ENCODE measurements around the gene NDUFA3. TPM values are rescaled to one million over a fixed set of nuclear protein-coding genes. Genes with fewer than 3 reads are reported as not detected.
"Not testable (repeated sequence)": the region's sequence is repeated elsewhere in the genome, so short reads cannot be mapped to it uniquely, and the experiment has no call there.

Gene NDUFA3
- total RNA-seq, 6 donors from 2014 or later, result 11.5 to 127 (median 49.5) TPM

DNA sequence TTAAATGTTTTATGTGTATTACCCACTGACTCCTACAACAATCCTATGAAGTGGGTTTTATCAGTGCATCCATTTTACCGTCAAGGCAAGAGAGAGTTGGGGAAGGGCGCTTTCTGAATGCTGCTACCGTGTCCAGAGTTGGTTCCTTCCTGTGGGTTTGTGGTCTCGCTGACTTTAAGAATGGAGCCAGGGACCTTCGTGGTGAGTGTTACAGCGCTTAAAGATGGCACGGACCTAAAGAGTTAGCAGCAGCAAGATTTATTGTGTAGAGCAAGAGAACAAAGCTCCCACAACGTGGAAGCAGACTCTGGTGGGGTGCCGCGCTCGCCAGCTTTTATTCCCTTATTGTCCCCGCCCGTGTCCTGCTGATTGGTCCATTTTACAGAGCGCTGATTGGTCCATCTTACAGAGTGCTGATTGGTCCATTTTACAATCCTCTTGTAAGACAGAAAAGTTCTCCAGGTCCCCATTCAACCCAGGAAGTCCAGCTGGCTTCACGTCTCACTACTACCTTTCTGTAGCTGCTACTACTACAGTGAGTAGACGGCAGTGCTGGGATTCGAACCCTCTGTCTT lies 8.1 kb upstream of the NDUFA3 start:
- ATAC-seq (ENCODE audit: low FRiP score in 2 of 2) (no peak), DNase-seq (no peak)
- TF ChIP-seq, protein P1, sequence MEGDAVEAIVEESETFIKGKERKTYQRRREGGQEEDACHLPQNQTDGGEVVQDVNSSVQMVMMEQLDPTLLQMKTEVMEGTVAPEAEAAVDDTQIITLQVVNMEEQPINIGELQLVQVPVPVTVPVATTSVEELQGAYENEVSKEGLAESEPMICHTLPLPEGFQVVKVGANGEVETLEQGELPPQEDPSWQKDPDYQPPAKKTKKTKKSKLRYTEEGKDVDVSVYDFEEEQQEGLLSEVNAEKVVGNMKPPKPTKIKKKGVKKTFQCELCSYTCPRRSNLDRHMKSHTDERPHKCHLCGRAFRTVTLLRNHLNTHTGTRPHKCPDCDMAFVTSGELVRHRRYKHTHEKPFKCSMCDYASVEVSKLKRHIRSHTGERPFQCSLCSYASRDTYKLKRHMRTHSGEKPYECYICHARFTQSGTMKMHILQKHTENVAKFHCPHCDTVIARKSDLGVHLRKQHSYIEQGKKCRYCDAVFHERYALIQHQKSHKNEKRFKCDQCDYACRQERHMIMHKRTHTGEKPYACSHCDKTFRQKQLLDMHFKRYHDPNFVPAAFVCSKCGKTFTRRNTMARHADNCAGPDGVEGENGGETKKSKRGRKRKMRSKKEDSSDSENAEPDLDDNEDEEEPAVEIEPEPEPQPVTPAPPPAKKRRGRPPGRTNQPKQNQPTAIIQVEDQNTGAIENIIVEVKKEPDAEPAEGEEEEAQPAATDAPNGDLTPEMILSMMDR (IDR thresholded peaks at IDR 0.05), result no peak
- TF ChIP-seq POLR2A (IDR thresholded peaks at IDR 0.05) (no peak), POLR2AphosphoS5 (IDR thresholded peaks at IDR 0.05) (no peak), EP300 (IDR thresholded peaks at IDR 0.05) (no peak)
- no peaks in the 10 kb centered on the region for H3K36me3 ChIP-seq
- H3K4me3 ChIP-seq, result no peak overlapping the region
- H3K9me3 ChIP-seq, result no peaks in the 10 kb centered on the region
- 70 to 83% methylated on average over 16 to 17 of the region's 17 CpGs for WGBS, 2 donors
- H3K4me1 ChIP-seq, result peaks cover 6 to 16% (median 9%) of the 10 kb centered on the region in 4 donors
- peaks cover 0 to 8% (median 3%) of the 10 kb centered on the region in 4 donors for H3K27me3 ChIP-seq
- no peak overlapping the region for H3K27ac ChIP-seq

DNA sequence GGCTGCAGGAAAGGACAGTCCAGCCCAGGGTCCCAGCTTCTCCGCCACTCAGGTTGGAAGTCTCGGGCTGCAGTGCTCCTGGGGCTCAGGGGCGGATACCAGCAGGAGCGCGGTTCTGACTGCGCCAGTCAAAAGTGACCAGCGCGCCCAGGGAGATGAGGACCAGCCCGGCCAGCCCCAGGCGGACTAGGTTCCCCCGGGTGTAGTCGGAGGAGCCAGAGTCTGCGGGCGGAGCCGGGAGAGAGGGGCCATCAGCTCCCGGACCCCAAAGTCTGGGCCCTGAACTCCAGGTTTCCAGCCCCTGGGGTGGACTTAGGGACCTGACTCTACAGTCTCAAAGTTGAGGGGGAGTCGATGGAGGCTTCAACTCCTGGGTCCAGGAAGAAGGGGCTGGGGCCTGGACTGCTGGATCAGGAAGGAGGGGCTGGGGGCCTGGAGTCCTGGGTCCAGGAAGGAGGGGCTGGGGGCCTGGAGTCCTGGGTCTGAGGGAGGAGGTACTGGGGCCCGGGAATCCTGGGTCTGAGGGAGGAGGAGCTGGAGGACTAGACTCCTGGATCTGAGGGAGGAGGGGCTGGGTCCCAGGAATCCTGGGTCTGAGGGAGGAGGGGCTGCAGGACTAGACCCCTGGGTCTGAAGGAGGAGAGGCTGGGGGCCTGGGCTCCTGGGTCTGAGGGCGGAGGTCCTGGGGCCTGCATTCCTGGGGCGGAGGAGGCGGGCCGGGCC lies 7.4 kb upstream of the NDUFA3 start:
- TF ChIP-seq POLR2A (IDR thresholded peaks at IDR 0.05), result no peak
- TF ChIP-seq, protein P1 (IDR thresholded peaks at IDR 0.05), result no peak
- TF ChIP-seq EP300 (IDR thresholded peaks at IDR 0.05), result no peak
- no peak for TF ChIP-seq POLR2AphosphoS5 (IDR thresholded peaks at IDR 0.05)
- DNase-seq (peak in 1 of 2 donors; percentile 59), ATAC-seq (ENCODE audit: low FRiP score in 2 of 2) (no peak)
- H3K27me3 ChIP-seq, result peaks cover 0 to 8% (median 3%) of the 10 kb centered on the region in 4 donors
- H3K27ac ChIP-seq, result peak overlapping the region in 1 of 4 donors; percentile 65
- peak overlapping the region in 3 of 4 donors; percentile 22 to 45 (median 33) for H3K4me3 ChIP-seq
- no peaks in the 10 kb centered on the region for H3K9me3 ChIP-seq
- no peaks in the 10 kb centered on the region for H3K36me3 ChIP-seq
- 73 to 81% methylated on average over 10 to 22 of the region's 22 CpGs for WGBS, 2 donors
- H3K4me1 ChIP-seq, result peaks cover 6 to 16% (median 9%) of the 10 kb centered on the region in 4 donors

DNA sequence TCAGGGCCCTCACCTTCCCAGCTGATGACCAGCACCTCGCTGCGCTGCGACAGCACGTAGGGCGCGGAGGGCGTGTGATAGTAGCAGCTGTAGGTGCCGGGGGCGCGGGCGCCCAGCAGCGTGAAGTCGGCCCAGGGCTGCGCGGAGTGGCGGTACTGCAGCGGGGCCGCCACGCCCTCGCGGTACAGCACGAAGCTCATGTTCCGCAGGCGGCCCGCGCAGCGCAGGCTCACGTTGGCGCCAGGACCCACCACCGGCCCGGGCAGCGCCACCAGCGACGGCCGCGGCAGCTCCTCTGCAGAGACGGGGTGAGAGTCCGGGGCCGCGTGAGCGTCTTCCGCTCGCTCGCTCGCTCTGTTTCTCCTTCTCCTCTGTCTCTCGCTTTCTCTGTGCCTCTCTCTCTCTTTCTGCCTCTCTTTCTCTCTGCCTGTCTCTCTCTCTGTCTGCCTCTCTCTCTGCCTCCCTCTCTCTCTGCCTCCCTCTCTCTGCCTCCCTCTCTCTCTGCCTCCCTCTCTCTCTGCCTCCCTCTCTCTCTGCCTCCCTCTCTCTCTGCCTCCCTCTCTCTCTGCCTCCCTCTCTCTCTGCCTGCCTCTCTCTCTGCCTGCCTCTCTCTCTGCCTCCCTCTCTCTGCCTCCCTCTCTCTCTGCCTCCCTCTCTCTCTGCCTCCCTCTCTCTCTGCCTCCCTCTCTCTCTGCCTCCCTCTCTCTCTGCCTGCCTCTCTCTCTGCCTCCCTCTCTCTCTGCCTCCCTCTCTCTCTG lies 6.6 kb upstream of the NDUFA3 start:
- not testable (repeated sequence) for H3K9me3 ChIP-seq, H3K36me3 ChIP-seq, H3K27me3 ChIP-seq
- peak; percentile 71 to 90 for ATAC-seq (ENCODE audit: low FRiP score in 2 of 2)
- TF ChIP-seq, protein P1 (IDR thresholded peaks at IDR 0.05), result peak in 1 of 6 experiments; percentile 36
- Histone ChIP-seq H3K4me1 (peaks cover 6 to 16% (median 9%) of the 10 kb centered on the region in 4 donors), H3K4me3 (peak overlapping the region in 3 of 4 donors; percentile 22 to 45 (median 33)), H3K27ac (peak overlapping the region in 2 of 4 donors; percentile 65 to 67)
- WGBS, 2 donors, result 1 to 5% methylated on average over 22 to 23 of the region's 46 CpGs
- DNase-seq, result peak; percentile 52 to 91

DNA sequence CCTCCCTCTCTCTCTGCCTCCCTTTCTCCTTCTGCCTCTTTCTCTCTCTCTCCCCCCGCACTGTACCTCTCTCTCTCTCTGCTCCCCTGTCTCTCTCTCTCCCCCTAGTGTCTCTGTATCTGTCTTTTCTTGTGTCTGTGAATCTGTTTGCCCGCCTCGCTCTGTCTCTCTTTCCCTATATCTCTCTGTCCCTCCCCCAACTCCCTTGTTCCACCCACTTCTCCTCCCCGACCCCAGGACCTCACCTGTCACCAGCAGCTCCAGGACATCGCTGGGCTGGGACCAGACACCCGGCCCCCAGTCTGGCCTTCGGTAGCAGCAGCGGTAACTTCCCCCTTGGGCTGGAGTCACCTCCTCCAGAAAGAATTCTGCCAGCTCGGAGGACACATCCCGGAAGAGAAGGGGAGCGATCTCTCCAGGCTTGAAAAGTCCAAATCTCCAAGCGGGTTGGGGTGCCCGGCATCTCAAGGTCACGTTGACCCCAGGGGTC lies 6.0 kb upstream of the NDUFA3 start:
- Histone ChIP-seq H3K36me3 (no peaks in the 10 kb centered on the region), H3K4me3 (peak overlapping the region in 3 of 4 donors; percentile 4 to 34 (median 18)), H3K4me1 (peaks cover 6 to 16% (median 9%) of the 10 kb centered on the region in 4 donors), H3K27ac (peak overlapping the region in 3 of 4 donors; percentile 42 to 67 (median 65)), H3K9me3 (no peaks in the 10 kb centered on the region), H3K27me3 (peaks cover 0 to 8% (median 3%) of the 10 kb centered on the region in 4 donors)
- TF ChIP-seq POLR2AphosphoS5 (IDR thresholded peaks at IDR 0.05) (no peak), EP300 (IDR thresholded peaks at IDR 0.05) (no peak), POLR2A (IDR thresholded peaks at IDR 0.05) (no peak)
- TF ChIP-seq, protein P1 (IDR thresholded peaks at IDR 0.05), result no peak
- ATAC-seq (ENCODE audit: low FRiP score in 2 of 2) (peak in 1 of 2 donors; percentile 59), DNase-seq (peak in 1 of 2 donors; percentile 55)
- 6 to 11% methylated on average over 8 of the region's 14 CpGs for WGBS, 2 donors

Measured in upper lobe of left lung (tissue), 6 donors.